ENCODE results near the gene INPP5A.
"Not testable (repeated sequence)": the region's sequence is repeated elsewhere in the genome, so short reads cannot be mapped to it uniquely, and the experiment has no call there.

- TF ChIP-seq, protein P1, sequence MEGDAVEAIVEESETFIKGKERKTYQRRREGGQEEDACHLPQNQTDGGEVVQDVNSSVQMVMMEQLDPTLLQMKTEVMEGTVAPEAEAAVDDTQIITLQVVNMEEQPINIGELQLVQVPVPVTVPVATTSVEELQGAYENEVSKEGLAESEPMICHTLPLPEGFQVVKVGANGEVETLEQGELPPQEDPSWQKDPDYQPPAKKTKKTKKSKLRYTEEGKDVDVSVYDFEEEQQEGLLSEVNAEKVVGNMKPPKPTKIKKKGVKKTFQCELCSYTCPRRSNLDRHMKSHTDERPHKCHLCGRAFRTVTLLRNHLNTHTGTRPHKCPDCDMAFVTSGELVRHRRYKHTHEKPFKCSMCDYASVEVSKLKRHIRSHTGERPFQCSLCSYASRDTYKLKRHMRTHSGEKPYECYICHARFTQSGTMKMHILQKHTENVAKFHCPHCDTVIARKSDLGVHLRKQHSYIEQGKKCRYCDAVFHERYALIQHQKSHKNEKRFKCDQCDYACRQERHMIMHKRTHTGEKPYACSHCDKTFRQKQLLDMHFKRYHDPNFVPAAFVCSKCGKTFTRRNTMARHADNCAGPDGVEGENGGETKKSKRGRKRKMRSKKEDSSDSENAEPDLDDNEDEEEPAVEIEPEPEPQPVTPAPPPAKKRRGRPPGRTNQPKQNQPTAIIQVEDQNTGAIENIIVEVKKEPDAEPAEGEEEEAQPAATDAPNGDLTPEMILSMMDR (IDR thresholded peaks at IDR 0.05): not testable (repeated sequence)
- not testable (repeated sequence) for TF ChIP-seq POLR2A (IDR thresholded peaks at IDR 0.05)
Observed at GRCh38 chr10:132505546-132505945, 32.0 kb upstream of the INPP5A start.

All from sigmoid colon (tissue), 3 donors.